ENCODE measurements around the gene HRH1.

DNA sequence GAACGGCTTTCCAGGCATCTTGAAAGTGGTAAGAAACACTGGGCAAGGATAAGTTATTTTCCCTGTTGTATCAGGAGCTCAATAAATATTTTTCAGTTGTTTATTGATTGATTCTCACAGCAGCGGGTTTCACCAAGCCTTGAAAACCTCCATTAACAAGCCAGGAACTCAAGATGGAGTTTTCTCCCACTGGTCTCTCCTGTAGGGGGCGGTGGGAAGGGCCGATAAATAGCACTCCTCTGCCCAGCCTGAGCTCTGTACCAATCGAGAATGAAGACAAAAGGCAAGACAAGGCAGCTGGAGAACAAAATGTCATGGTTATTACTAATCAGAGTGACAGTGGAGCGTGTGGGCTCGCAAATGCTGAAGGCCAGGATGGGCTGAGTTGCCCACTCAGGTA is 7.4 kb downstream of the HRH1 start:
- TF ChIP-seq EP300 (IDR thresholded peaks at IDR 0.05) = no peak
- TF ChIP-seq POLR2A (IDR thresholded peaks at IDR 0.05; ENCODE audit: low read depth) = no peak
- TF ChIP-seq, protein P1, sequence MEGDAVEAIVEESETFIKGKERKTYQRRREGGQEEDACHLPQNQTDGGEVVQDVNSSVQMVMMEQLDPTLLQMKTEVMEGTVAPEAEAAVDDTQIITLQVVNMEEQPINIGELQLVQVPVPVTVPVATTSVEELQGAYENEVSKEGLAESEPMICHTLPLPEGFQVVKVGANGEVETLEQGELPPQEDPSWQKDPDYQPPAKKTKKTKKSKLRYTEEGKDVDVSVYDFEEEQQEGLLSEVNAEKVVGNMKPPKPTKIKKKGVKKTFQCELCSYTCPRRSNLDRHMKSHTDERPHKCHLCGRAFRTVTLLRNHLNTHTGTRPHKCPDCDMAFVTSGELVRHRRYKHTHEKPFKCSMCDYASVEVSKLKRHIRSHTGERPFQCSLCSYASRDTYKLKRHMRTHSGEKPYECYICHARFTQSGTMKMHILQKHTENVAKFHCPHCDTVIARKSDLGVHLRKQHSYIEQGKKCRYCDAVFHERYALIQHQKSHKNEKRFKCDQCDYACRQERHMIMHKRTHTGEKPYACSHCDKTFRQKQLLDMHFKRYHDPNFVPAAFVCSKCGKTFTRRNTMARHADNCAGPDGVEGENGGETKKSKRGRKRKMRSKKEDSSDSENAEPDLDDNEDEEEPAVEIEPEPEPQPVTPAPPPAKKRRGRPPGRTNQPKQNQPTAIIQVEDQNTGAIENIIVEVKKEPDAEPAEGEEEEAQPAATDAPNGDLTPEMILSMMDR (IDR thresholded peaks at IDR 0.05) = no peak
- TF ChIP-seq POLR2AphosphoS5 (IDR thresholded peaks at IDR 0.05) = no peak

Data from esophagus muscularis mucosa (tissue), 4 donors.